ENCODE results near the gene CCNI2.

- TF ChIP-seq, protein P1, sequence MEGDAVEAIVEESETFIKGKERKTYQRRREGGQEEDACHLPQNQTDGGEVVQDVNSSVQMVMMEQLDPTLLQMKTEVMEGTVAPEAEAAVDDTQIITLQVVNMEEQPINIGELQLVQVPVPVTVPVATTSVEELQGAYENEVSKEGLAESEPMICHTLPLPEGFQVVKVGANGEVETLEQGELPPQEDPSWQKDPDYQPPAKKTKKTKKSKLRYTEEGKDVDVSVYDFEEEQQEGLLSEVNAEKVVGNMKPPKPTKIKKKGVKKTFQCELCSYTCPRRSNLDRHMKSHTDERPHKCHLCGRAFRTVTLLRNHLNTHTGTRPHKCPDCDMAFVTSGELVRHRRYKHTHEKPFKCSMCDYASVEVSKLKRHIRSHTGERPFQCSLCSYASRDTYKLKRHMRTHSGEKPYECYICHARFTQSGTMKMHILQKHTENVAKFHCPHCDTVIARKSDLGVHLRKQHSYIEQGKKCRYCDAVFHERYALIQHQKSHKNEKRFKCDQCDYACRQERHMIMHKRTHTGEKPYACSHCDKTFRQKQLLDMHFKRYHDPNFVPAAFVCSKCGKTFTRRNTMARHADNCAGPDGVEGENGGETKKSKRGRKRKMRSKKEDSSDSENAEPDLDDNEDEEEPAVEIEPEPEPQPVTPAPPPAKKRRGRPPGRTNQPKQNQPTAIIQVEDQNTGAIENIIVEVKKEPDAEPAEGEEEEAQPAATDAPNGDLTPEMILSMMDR (IDR thresholded peaks at IDR 0.05; ENCODE audit: low read length), result no peak
- TF ChIP-seq EZH2 (IDR thresholded peaks at IDR 0.05; ENCODE audit: borderline replicate concordance, low read length), result no peak
Measured at GRCh38 chr5:132756542-132756941, 9.3 kb downstream of the CCNI2 start.

Data from OCI-LY1 (cell line).